ENCODE data around the gene SLC15A1. TPM values are rescaled to one million over a fixed set of nuclear protein-coding genes. Genes with fewer than 3 reads are reported as not detected.
A peak's percentile ranks its signal among the peaks of the same experiment; 100 is the strongest.
"Not testable (repeated sequence)": the region's sequence is repeated elsewhere in the genome, so short reads cannot be mapped to it uniquely, and the experiment has no call there.

SLC15A1 gene
- total RNA-seq, 1 experiment from 2014 or later: not detected

GRCh38 chr13:98658131-98658530 lies 94.3 kb downstream of the SLC15A1 start:
- DNase-seq (ENCODE audit: low read depth): peak; percentile 43

DNA sequence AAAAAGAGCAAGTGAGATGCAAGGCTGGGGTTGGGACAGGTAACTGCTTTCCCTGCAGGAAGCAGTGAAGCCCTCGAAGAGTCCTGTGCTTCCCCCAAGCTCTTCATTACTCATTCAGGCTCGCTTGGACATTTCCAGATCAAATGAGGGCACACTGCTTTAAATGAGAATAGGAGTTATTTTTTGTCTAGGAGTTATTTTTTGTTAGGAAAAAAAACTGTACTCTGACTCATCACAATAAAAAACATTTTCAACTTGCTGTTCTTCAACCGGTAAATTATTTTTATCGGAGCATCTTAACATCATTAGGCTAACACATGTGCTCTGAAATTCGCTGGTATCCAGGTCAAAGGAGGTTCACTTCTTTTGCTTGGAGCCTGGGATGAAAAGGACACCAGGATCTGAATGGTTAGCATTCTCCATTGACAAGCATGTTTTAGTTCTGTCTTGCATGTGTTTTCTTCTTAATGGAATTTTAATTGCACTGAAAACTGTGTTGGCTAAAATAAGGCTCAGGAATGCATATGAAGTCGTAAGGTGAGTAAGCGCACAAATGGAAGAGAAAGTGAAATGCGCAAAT lies 94.9 kb downstream of the SLC15A1 start:
- DNase-seq (ENCODE audit: low read depth): peak; percentile 46

DNA sequence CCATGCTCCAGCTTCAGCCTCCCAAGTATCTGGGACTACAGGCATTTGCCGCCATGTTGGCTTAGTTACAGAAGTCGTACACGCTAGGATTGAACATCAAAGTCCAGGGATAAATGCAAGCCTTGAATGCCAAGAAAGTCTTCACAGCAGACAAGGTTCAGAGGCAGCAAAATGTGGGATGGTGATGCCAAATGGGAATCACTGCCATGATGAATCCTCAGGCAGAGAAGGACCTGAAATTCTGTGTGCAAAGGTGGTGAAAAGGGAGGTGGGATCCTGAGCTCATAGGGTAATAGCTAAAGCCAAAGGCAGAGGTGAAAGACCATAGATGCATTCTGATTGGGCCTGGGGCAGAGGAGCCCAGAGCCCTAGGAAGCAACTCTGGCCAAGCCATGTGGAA lies 96.2 kb downstream of the SLC15A1 start:
- DNase-seq (ENCODE audit: low read depth): no peak

DNA sequence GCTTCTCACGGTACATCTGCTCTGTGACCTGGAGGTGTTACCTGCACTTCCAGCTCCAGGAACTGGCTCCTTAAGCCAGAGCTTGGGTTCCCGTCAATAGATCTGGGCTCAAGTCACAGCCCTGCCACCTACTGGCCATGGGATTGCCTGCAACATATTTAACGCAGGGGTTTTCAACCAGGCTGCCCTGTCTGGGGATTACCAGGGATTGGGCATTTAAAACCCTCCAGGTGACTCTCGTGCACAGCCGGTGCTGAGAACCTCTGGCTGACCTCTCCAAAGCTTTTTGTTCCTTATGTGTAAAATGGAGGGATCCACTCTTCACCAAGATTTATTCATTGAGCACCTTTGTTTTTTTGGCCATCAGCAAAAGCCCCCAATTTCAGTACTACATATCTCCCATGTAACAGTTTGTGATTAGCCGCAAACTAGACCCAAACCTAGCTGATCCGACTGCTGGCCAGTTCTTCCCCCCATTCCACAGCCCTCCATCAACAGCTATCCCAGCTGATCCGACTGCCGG lies 98.9 kb downstream of the SLC15A1 start:
- DNase-seq (ENCODE audit: low read depth): peak; percentile 66

GRCh38 chr13:98652721-98653462 lies 99.6 kb downstream of the SLC15A1 start:
- no peak for DNase-seq (ENCODE audit: low read depth)

DNA sequence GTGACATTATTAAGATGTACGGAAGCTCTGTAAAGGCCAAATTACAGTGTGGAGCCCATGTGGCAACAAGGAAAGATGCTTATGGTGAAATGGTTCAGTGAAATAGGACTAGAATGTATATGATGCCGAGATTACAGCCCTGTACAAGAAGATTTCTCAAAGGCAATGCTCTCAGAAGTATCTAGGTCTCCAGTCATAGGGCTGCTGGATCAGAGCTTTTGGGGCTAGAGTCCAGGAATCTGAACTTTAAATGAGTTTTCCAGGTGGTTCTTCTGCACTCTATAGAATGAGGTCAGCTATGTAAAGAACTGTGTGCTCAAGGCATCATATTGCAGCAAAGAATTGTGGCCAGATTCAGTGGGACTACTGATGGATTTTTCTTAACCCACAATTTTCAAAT lies 100.2 kb downstream of the SLC15A1 start:
- no peak for DNase-seq (ENCODE audit: low read depth)

DNA sequence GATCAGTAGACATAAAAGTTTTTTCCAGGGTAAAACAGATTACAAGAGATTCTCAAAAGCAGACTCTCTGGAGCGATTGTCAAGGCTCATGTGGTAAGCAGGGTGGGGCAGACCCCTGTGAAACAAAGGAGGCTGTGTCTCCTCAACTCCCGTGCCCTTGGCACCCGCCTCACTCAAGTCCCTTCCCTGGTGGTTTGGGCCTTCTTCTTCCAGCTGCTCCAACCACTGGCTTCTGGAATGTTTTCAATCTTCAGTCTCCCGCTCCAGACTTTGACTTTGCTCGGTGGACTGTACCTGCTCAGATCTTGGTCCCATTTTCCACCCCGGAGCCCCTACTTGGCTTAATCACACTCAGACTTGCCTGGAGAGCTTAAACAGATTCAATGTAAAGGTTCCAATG lies 100.7 kb downstream of the SLC15A1 start:
- no peak for DNase-seq (ENCODE audit: low read depth)

DNA sequence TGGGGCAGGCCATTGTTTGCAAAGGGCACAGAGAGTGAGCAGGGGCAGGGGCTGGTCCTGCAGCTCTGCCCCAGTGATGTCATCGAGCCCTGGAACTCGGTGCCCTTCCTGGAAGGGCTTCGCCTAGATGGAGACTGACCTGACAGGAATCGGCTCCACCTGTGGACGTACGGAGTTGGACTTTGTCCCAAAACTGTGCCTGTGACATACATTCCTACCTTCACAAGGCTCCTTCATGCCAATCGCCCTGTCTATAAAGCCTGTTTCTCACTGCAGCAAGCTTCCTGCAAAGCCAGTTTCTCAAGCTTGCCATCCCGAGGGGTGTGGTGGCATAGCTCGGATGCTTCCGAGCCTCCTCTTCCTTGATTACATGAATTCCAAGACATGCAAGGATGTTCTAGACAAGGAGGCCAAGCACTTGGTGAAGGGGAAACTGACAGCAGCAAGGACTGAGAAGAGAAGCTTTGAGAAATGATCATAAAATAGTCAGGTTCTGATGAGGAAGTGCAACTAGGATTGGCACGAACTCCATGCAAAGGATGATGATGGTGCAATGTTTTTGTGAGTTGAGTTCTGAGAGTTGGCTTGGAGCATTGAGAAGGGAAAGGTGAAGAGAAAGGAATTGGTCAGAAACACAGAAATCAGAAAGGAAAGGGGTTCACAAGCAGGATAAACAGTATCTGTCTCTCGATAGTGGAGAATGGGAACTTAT lies 101.9 kb downstream of the SLC15A1 start:
- no peak for DNase-seq (ENCODE audit: low read depth)

GRCh38 chr13:98649861-98650260 lies 102.6 kb downstream of the SLC15A1 start:
- no peak for DNase-seq (ENCODE audit: low read depth)

- no peak for DNase-seq (ENCODE audit: low read depth)
These were observed 103.8 kb downstream of the SLC15A1 start for GRCh38 chr13:98648686-98649085.

DNA sequence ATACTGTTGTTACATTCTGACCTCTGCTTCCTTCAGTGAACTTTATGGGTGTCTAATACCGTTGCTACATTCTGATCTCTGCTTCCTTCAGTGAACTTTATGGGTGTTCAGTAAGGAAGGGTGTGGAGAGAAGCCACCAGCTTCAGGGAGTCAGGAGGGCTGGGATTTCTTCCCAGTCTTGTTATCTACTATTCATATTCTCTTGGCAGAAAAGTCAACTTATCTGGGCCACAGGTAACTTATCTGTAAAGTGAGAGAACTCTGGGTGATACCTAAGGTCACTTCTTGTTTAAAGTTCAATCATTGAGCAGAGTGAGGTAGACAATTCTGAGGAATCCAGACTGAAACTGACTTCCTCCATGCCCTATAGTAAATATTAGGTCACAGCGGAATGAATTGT lies 104.3 kb downstream of the SLC15A1 start:
- no peak for DNase-seq (ENCODE audit: low read depth)

GRCh38 chr13:98647121-98647520 lies 105.4 kb downstream of the SLC15A1 start:
- DNase-seq (ENCODE audit: low read depth): no peak

DNA sequence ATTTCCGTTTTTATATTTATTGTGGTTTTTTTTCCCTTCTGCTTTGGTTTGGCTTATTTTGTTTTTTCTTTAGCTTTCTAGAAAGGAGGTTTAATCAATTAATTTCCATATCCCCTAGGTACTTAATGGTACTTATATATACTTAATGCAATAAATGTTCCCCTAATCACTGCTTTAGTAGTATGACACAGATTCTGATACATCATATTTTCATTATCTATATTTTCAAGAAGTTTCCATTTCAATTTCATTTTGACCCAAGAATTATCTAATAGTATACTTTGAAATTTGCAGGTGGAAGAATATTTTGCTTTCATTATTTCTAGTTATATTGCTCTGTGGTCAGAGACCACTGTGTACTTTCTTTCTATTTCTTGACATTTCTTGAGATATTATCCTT lies 109.0 kb downstream of the SLC15A1 start:
- no peak for DNase-seq (ENCODE audit: low read depth)

GRCh38 chr13:98641075-98641474 lies 111.4 kb downstream of the SLC15A1 start:
- no peak for DNase-seq (ENCODE audit: low read depth)

GRCh38 chr13:98639785-98640184 lies 112.7 kb downstream of the SLC15A1 start:
- DNase-seq (ENCODE audit: low read depth): not testable (repeated sequence)

DNA sequence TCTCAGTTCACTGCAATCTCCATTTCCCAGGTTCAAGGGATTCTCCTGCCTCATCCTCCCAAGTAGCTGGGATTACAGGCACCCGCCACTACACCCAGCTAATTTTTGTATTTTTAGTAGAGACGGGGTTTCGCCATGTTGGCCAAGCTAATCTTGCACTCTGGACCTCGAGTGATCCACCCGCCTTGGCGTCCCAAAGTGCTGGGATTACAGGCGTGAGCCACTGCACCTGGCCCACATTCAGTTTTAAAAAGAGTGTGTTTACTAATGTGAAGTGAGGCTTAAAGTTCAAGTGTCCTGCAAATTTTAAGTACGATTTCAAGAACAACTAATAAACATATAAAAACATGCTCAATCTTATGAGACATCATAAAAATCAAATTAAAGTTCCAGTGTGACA lies 114.1 kb downstream of the SLC15A1 start:
- not testable (repeated sequence) for DNase-seq (ENCODE audit: low read depth)

Other genes with a start within 250 kb of the SLC15A1 start
- 59.7 and 93.2 TPM in 2 replicates for gene STK24, start 175.6 kb downstream of the SLC15A1 start, total RNA-seq (2014; rRNA removed; shearing (Covaris generic))
- gene DOCK9, start 225.4 kb upstream of the SLC15A1 start, total RNA-seq (2014; rRNA removed; shearing (Covaris generic)): 10.0 and 25.0 TPM in 2 replicates

Measured in M059J (cell line).